Skin epidermis (tissue), 12 donors: ENCODE results near the gene SPPL2A.
"Not testable (repeated sequence)": the region's sequence is repeated elsewhere in the genome, so short reads cannot be mapped to it uniquely, and the experiment has no call there.

Source experiments
- H3K27ac ChIP-seq, 21 experiments: fragments of 200-600 bp; sonication (generic) in 11 of 21; one replicate each; pipeline ENCODE4 v1.5.0; 2020; ENCODE audit warnings: mild to moderate bottlenecking in 3 of 21, inconsistent platforms in 2 of 21, moderate library complexity in 2 of 21
- H3K4me3 ChIP-seq, 7 experiments: fragments of 200-600 bp; sonication (generic) in 2 of 7; one replicate each; pipeline ENCODE4 v1.5.0; 2020; ENCODE audit warnings: inconsistent platforms in 2 of 7, mild to moderate bottlenecking in 2 of 7, moderate library complexity in 1 of 7

The SPPL2A gene, protein sequence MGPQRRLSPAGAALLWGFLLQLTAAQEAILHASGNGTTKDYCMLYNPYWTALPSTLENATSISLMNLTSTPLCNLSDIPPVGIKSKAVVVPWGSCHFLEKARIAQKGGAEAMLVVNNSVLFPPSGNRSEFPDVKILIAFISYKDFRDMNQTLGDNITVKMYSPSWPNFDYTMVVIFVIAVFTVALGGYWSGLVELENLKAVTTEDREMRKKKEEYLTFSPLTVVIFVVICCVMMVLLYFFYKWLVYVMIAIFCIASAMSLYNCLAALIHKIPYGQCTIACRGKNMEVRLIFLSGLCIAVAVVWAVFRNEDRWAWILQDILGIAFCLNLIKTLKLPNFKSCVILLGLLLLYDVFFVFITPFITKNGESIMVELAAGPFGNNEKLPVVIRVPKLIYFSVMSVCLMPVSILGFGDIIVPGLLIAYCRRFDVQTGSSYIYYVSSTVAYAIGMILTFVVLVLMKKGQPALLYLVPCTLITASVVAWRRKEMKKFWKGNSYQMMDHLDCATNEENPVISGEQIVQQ

GRCh38 chr15:50765195-50765967, at the start of gene SPPL2A:
SPPL2A (minus strand) TSS chr15:50765706; CDS start chr15:50765533, 173 bp downstream.
- Histone ChIP-seq H3K4me3 (peak within 1 kb of the TSS; percentile 59 to 81 (median 66)), H3K27ac (peak within 1 kb of the TSS; percentile 85 to 99 (median 96))

DNA sequence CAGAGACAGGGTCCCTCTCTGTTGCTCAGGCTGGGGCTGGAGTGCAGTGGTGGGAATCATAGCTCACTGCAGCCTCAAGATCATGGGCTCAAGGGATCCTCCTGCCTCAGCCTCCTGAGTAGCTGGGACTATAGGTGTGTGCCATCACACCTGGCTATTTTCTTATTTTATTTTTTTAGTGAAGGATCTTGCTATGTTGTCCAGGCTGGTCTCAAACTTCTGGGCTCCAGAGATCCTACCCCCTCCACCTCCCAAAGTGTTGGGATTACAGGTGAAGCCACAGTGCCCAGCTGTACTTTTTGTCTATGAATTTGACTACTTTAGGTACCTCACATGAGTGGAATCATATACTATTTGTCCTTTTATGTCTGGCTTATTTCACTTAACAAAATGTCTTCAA, 49.1 kb upstream of the SPPL2A start:
- no peak overlapping the region for H3K4me3 ChIP-seq
- H3K27ac ChIP-seq = no peak overlapping the region

DNA sequence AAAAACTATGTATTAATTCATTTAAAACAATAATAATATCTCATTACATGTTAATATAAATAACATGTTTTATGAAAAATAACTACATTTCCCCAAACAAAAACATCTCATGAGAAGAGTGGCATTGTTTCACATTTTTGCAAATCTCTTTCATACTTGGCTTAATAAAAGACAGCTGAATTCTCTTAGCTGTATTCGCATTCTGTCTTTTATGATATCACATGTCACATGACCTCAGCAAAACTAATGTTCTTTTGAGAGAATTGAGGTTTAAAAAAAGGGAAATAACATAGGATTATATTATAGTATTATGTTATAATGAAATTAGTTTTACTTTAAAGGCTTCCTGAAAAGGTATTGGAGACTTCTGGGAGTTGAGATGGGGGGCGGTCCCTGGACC, 48.4 kb upstream of the SPPL2A start:
- no peak overlapping the region for H3K27ac ChIP-seq
- H3K4me3 ChIP-seq = no peak overlapping the region

GRCh38 chr15:50813089-50813488, 47.6 kb upstream of the SPPL2A start:
- Histone ChIP-seq H3K4me3 (no peak overlapping the region), H3K27ac (no peak overlapping the region)

DNA sequence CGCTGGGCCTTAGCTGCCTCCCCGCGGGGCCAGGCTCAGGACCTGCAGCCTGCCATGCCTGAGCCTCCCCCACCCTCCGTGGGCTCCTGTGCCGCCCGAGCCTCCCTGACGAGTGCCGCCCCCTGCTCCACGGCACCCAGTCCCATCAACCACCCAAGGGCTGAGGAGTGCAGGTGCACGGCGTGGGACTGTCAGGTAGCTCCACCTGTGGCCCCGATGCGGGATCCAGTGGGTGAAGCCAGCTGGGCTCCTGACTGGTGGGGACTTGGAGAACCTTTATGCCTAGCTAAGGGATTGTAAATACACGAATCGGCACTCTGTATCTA, 46.6 kb upstream of the SPPL2A start:
- not testable (repeated sequence) for H3K4me3 ChIP-seq, H3K27ac ChIP-seq

GRCh38 chr15:50811461-50812180, 46.1 kb upstream of the SPPL2A start:
- not testable (repeated sequence) for H3K4me3 ChIP-seq, H3K27ac ChIP-seq

GRCh38 chr15:50810128-50810527, 44.6 kb upstream of the SPPL2A start:
- Histone ChIP-seq H3K27ac (no peak overlapping the region), H3K4me3 (no peak overlapping the region)

GRCh38 chr15:50808728-50809127, 43.2 kb upstream of the SPPL2A start:
- H3K4me3 ChIP-seq = no peak overlapping the region
- H3K27ac ChIP-seq = no peak overlapping the region

- no peak overlapping the region for H3K4me3 ChIP-seq
- H3K27ac ChIP-seq = no peak overlapping the region
These were observed 38.1 kb upstream of the SPPL2A start for GRCh38 chr15:50803479-50804180.

DNA sequence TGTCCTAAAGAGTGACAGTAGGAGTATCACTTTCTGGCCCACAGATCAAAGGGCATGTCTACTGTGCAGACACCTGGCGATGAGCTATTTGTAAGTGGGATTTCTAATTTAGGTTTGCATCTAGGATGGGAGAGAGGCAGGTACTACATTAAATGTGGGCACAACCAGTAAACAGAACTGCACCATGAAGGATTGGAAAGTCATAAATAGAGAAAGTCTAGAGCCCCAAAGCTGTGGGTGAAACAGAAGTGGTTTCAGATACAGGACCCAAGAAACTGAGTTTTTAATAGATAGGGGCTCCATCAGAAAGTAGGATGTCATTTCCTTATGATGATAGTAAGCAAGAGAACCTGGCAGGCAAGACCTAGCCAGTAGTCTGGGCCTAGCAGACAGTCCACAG, 35.2 kb upstream of the SPPL2A start:
- Histone ChIP-seq H3K4me3 (no peak overlapping the region), H3K27ac (no peak overlapping the region)

- Histone ChIP-seq H3K27ac (peak overlapping the region in 4 of 21 experiments; percentile 0 to 46 (median 28)), H3K4me3 (no peak overlapping the region)
These were observed 33.2 kb upstream of the SPPL2A start for GRCh38 chr15:50798684-50799083.

DNA sequence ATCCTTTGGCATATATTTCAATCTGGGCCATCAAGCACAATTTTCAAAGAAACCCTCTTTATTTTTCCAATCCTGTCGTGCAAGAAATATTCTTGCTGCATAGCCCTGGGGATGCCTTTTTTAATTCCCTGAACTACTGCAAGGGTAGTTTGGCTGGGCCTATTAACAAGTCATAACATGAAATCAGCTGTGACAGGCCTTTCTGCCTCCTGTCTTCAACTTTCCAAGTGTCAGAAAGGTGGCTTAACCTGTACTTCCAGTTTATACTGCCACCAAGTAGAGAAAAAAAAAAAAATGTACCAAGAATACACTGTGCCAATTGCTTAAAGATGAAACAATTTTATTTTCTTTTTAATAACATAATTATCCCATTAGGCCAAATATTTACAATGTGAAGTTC, 32.4 kb upstream of the SPPL2A start:
- Histone ChIP-seq H3K27ac (peak overlapping the region in 1 of 21 experiments; percentile 46), H3K4me3 (no peak overlapping the region)

DNA sequence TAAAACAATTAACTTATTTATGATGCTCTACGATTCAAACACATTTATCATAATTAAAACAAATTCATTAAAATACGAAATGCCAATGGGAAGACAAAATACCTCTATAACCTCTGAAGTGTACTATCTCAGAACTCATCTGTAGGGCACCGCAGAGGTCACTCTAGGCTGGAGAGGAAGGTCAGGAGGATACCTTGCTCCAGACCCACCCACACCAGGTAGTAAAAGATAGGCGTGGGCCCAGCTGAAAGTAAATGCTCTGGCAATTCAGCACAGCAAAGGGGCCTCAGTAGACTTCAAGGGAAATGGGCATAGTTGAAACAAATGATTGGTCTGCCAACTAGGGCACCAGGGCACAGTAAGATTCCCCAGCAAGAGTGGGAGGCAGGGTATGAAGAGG, 26.0 kb upstream of the SPPL2A start:
- H3K4me3 ChIP-seq = no peak overlapping the region
- H3K27ac ChIP-seq = no peak overlapping the region

DNA sequence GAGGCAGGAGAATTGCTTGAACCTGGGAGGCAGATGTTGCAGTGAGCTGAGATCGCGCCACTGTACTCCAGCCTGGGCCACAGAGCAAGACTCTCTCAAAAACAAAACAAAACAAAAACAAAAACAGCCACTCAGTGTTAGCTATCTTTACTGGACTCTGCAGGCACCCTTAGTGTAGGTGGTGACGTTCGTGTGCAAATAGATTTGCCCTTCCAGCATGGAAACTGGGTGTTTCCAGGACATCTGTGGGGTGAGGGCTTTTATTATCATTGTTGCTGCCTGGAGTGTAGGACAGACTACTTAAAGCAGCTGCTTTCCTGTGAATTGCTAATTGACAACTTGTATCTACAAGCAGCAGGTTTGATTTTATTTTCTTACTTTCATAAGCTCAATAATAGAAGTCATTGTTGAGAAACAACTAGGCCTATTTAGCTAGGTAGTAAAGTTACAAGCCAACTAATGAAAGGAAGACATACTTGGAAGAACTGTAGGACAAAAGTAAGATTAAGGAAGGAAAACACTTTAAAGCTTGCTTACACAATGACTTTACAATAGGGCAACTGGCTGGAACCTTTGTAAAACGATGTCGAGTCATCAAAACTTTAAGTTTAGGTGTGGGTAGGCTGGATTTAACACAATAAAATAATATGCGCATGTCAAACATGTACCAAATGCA, 25.4 kb upstream of the SPPL2A start:
- H3K27ac ChIP-seq = no peak overlapping the region

GRCh38 chr15:50786871-50787270, 21.4 kb upstream of the SPPL2A start:
- Histone ChIP-seq H3K4me3 (no peak overlapping the region), H3K27ac (no peak overlapping the region)

More for the DNA sequence above, 25.4 kb upstream of the SPPL2A start:
- H3K4me3 ChIP-seq = no peak overlapping the region

DNA sequence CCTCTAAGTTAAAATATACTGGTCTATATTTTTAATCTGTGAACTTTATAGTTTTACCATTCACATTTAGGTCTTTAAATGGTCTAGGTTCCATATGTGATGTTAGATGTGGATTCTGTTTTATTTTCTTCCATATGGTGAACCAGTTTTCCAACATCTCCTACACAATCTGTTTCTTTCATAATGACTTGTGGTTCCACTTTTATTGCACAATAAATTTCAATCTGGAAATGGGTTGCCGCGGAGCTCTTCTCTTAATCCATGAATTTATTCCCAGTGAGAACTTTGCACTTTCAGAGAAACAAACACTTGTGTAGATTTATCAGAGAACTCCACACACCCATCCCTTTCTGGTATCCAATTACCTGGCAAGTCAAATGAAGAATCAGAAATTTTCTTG, 20.9 kb upstream of the SPPL2A start:
- Histone ChIP-seq H3K27ac (no peak overlapping the region), H3K4me3 (no peak overlapping the region)

- H3K27ac ChIP-seq = no peak overlapping the region
- no peak overlapping the region for H3K4me3 ChIP-seq
These were observed 18.4 kb upstream of the SPPL2A start for GRCh38 chr15:50783895-50784294.

DNA sequence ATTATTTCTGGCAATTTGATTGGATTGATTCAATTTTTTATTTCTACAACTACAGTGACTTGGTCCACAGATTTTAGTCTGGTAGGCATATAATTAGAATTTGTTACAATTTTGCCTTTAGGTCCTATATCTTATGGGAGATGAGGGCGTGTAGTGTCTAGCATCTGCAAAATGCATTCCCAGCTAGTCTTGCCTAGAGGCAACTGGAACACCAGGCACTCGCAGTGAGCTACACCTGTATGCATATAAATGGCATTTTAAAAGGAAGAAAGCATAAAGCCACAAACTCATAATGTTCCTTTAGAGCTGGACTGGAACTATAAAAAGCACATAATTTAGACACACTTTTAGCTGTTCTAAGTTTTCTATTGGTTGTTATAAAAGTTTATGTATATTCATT, 17.9 kb upstream of the SPPL2A start:
- no peak overlapping the region for H3K4me3 ChIP-seq
- no peak overlapping the region for H3K27ac ChIP-seq

DNA sequence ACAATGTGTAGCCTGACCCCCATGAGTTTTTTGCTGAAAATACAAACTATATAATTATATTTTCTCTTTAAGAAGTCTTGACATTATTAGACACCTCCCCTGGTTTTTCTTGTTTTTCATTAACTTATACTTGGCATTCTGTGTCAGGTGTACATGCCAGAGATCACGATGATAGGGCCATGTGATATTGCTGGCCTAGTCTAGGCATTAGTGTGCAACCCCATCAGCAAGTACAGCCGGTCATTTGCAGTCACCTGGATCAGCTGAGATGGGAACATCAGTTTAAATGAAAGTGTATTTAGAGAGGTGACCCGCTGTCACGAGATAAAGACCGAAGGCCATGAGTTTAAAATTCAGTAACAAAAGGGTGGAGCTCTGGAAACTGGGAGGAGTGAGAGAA, 12.6 kb upstream of the SPPL2A start:
- Histone ChIP-seq H3K27ac (no peak overlapping the region), H3K4me3 (no peak overlapping the region)
